Measurements from ENCODE around the gene WNT3A.
A peak's percentile ranks its signal among the peaks of the same experiment; 100 is the strongest.
"Not testable (repeated sequence)": the region's sequence is repeated elsewhere in the genome, so short reads cannot be mapped to it uniquely, and the experiment has no call there.

The WNT3A gene

DNA sequence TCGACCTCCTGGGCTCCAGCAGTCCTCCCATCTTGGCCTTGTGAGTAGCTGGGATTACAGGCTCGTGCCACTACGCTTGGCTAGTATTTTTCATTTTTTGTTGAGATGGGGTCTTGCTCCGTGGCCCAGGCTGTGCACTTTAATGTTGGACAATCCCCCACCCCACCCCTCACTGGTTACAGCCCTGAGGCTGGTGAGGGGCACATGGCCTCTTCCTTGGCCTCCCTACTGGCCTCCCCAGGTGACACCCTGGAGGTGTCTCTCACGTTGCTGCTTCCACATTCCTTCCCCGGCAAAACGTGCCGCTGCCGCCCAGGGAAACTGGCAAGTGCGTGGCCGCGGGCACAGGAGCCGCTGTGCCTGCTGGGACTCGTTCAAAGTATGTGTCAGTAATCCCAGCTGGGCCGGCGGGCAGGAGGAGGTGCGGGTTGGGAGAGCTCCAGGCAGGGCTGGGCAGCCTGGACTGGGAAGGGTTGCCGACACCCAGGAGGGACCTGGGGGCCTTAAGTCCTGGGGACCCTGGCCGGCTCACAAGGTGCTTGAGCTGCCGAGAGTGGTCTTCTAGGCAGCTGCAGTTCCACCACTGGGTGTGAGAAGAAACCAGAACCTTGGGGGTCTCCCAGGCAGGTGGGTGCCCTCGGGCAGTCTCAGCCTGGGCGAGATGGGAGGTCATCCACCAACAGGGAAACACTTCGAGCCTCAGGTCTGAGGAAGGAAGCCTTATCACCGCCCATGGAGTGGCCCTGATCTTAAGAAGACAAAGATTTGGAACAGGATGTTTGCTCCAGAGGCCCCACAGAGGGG, 6.5 kb downstream of the WNT3A start:
- DNase-seq: no peak

DNA sequence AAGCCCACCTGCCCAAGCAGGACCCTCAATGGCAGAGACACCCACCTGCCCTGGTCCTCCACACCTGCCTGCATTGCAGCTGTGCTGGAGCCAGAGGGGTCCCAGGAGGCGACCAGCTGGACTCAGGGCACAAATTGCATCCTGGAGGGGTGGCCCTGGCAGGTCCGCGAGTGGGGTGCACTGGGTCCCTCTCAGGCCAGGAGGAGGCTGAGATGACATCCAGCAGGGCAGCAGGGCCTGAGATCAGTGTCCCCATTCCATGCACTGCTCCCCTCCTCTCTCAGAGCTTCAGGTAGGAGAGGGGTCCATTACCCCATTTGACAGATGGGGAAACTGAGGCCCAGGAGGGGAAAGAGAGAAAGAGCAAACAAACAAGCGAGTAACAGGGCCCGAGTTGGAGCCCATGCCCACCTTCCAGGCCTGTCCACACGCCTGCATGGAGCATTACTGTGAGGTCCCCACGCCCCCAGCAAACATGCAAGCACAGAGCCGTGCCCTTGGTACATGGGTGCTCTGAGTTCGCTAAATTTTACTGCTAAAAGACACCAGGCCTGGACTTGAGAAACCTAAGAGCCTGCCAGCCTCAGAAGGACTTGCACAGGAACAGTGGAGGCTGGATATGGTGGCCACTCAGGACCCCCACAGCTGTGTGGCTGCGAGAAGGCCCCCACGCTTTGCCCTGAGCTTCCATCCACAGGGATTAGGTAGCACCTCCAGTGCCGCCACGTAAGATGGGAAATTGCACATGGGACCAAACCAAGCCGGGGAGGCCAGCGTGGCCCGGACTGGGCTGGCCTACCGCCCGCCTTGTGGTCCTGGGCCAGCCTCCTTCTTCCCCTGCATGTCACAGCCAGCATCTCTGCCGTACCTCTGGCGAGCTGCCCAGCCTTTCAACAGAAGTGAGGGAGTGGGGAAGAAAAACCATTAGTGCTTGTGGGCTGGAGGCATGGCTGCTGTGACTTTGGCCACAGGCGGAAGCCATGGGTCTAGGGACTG, 7.4 kb downstream of the WNT3A start:
- DNase-seq: peak; percentile 25

DNA sequence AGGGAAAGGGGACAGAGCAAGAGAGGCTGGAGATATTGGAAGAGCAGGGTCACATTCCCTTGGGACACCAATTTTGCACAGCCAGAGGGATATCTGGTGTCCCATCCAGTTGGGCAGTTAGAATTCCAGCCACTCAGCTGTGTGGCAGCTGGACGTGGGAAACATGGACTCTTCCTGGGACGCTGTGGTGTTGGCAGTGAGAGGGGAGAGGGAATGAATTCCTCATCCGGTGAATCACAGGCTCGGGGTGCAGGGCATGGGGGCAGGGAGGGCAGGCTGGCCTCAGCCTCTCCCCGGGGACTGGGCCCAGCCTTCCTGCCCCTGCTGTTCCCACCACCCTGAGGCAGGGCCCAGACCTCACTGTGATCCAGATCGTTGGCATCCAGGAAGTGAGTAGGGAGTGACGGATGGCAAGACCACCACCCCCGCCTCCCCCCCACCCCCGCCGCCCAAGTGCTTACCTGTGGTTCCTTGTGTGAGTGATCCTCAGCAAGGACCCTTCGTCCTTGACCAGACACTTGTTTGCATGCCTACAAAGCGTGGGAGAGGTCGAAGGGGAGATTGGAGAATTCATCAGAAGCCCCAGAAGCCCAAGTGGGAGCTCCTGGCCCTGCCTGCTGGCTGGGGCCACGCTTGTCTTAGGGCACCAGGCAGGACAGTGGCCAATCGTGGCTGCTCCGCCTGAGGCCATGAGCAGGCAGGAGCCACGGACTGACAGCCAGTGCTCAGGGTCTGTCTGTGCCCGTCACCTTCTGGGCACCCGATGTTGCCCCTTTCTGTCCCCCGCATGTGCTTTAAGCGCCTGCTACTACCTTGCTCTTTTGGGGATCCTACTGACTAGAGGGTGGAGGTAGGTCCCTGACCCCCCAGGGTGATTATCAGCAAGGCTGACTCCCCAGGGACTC, 8.7 kb downstream of the WNT3A start:
- DNase-seq: no peak

DNA sequence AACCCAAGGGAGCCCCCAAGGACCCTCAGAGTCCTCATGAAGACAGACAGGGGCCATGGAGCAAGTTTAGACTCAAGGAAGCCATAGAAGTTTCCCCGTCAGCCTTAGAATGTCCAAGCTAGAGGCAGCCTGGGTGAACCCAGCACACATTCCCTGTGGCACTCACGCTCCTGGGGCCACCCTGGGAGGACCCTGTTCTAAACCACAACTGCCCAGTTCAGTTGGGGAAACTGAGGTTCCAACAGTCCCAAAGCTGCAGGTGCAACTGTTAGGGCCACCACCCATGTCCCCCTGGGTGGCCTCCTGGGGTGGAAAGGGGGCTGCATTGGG, 9.3 kb downstream of the WNT3A start:
- DNase-seq: no peak

DNA sequence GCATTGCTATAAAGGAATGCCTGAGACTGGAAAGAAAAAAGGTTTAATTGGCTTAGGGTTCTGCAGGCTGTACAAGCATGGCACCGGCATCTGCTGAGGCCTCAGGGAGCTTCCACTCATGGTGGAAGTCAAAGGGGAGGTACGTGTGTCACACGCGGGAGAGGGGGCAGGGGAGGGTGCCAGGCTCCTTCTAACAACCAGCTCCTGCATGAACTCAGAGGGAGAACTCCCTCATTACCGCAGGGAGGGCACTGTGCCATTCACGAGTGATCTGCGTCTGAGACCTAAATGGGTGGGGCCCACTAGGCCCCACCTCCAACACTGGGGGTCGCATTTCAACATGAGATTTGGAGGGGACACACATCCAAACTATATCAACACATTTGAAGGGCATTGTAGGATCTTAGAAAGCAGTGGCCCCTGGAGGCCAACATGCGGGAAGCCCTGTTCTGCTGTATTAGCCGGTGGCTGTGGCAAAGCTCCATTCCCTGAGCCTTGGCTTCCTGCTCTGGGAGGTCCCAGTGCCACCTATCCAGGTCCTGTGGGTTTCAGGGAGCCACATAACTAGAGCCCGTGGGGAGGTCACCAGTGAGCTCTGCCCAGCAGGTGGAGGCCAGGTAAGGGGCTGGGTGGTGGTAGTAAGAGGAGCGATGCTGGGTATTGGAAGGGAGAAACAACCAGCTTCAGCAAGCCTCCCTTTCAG, 10.0 kb downstream of the WNT3A start:
- no peak for DNase-seq

DNA sequence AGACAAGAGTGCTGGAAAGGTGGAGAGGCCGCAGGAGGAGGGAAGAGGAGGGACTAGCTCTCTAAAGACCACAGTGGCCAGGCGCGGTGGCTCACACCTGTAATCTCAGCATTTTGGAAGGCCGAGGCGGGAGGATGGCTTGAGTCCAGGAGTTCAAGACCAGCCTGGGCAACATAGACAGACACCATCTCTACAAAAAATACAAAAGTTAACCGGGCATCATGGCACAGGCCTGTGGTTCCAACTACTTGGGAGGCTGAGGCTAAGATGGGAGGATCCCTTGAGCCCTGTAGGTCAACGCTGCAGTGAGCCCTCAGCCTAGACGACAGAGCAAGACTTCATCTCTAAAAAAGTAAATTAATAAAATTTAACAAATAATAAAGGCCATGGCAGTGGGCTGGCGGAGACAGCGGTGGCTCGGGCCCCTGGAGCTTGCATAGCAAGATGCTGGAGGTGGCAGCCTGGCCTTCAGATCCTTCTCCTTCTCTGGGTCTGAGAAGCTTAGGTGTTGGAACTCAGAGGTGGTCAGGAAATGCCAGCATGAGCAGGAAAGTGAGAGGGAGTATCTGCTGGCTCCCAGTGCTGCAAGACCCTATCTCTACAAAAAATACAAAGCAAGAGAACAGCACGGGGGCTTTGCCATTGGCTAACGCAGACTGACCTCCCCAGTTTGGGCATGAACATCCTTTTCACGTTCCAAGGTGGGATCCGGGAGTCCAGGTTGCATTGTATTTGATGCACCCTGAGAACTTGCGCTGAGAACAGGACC, 10.7 kb downstream of the WNT3A start:
- DNase-seq: no peak

DNA sequence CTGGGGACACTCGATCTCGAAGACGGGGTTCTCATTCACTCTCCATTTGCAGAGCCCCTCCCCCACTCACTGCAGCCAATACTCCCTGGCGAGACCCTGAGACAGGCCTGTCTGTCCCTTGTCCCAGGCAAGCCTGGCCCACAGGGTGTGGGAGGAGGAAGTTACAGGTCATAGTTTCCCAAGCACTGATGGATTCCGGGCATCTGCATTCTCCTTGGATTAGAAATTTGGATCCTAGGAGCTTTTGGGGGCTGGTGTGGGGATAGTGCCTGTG, 11.3 kb downstream of the WNT3A start:
- DNase-seq: no peak

DNA sequence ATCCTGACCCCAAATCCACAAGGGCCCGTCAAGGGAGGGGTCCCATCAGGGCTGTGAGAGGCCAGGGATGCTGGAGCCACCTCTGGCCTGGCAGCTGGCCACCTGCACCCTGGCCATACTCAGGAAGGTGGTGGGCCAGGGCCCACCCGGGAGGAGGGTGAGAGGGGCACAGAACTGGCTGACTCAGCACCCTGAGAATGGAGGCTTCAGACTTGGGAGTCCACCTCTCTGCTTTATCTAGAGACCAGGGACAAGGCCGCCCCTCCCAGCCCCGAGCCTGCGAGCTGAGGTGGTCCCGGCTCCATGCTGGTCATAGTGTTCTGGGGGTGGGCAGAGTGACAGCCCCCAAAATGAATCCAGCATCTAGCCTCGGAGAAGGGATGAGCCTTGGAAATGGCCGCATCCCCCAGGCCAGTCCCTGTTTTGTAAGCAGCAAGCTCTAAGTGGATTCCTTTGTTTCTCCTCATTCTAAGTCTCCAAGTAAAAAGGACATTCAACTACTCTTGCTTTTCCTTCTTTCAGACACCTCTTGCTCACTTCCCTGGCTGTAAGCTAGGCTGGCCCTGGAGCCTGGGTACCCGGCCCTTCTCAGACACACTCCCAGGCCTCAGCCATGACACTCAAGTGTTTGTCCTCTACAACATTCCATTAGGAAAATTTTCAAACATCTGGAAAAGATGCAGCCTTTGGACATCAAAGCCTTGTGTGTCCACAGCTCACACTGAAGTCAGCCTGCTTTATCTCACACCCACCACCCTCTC, 12.3 kb downstream of the WNT3A start:
- no peak for DNase-seq

DNA sequence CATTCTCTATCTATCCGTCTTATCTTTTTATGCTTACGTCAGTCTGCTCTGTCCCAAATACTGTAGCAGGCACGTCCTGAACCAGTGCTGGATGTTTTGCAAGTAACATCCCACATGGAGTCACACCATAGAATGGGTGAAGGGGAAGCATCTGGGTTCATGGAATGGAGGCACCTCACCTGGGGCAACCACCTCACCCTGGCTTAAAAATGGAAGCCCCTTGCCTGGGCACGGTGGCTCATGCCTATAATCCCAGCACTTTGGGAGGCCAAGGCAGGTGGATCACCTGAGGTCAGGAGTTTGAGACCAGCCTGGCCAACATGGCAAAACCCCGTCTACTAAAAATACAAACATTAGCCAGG, 12.9 kb downstream of the WNT3A start:
- DNase-seq: not testable (repeated sequence)

DNA sequence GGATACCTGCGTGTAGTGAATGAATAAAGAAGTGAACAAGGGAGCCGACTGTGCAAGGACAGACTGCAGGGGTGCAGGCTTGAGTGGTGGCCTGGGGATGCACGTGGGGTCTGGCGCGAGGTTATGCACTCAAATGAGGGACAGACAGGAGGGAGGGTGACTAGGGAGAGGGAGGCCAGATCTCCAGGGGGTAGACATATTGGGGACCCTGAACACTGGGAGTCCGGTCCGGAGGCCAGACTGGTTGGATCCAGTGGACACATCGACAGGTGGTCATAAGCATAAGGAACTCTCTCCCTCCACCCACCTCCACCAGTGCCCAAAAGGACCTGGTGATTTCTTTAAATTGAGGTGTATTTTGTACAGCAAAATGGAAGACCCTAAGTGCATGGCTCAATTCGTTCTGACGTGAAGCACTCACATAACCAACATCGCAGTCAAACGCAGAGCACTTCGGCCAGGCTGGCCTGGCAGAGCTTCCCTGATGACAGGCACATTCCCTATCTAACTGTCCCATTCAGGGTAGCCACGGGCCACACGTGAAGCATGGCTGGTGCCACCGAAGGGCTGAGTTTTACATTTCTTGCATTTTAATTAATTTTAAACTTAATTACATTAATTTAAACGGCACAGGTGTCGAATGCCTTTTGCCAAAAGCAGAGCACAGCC, 14.0 kb downstream of the WNT3A start:
- DNase-seq: no peak

DNA sequence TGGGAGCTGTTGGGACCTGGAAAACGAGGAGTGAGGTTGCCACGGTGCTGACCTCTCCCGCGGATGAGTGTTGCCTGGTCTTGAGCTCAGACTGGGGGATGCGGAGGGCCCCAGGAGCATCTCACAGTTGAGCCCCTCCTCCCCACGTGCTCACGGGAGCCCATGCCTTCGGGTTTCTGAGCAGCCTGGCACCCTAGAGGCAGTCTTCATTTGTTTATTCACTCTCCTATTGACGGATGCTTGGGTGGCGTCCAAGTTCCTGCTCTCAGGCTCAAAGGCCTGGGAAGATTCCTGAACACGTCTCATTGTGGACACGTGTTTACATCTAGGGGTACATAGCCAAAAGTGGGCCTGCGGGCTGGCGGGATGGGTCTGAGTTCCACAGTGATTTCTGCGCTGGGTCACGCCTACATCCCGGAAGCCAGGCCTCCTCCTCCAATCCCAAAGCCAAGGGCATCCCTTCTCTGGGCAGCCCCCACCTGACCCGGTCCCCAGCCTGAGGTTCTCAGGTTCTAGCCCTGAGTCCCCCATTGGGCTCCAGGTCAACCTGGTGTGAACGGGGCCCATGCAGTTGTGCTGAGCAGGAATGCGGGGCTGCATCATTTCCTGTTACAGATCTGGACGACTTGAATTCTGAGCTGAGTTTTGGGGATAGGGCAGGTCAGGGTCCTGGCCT, 14.7 kb downstream of the WNT3A start:
- DNase-seq: no peak

DNA sequence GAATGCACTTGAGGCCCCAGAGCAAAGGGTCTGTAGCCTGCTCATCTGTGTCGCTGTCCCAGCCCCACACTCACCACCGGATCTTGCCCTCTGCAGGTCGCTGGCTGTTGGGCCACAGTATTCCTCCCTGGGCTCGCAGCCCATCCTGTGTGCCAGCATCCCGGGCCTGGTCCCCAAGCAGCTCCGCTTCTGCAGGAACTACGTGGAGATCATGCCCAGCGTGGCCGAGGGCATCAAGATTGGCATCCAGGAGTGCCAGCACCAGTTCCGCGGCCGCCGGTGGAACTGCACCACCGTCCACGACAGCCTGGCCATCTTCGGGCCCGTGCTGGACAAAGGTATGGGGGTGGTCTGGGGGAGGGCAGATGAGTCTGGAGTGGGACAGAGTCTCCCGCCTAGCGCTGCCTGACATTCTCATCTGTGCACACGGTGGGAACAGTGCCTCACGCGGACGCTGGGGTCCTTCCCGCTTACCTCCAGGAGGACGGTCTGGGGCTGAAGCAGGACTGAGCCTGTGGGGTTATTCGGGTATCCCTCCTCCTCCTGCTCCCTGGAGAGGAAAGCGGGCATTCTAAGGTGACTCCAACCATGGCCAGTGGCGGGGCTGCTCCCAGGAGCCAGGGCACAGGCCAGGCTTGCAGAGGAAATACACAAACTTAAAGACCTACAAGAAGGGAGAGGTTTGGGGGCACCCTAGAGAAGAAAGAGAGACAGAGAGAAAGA, 15.9 kb downstream of the WNT3A start:
- DNase-seq: no peak

DNA sequence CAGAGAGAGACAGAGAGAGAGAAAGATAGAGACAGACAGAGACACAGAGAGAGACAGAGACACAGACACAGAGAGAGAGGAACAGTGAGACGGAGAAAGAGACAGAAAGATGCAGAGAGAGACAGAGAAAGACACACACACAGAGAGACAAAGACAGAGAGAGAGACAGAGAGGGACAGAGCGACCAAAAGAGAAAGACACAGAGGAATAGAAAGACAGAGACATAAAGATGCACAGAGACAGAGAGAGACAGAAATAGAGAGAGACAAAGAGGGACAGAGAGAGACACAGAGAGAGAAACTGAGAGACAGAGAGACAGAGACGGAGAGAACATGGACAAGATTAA, 16.5 kb downstream of the WNT3A start:
- no peak for DNase-seq

DNA sequence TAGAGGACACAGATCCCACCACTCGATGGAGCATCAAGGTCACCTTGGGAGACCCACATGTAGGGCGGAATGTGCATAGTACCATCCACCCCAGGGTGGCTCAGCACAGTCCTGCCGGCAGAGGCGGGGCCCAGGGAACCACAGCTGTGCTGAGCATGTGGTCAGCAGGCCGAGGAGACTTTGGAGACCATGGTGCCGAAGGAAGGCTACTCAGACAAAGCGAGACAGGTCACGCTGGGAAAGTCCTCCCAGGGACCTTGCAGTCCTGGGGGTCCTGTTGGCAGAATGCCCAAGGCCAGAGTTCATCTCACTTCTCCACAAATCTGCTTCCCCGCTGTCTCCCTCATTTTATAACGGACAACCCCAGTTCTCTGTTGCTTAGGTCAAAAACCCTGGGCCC, 22.5 kb downstream of the WNT3A start:
- no peak for DNase-seq

DNA sequence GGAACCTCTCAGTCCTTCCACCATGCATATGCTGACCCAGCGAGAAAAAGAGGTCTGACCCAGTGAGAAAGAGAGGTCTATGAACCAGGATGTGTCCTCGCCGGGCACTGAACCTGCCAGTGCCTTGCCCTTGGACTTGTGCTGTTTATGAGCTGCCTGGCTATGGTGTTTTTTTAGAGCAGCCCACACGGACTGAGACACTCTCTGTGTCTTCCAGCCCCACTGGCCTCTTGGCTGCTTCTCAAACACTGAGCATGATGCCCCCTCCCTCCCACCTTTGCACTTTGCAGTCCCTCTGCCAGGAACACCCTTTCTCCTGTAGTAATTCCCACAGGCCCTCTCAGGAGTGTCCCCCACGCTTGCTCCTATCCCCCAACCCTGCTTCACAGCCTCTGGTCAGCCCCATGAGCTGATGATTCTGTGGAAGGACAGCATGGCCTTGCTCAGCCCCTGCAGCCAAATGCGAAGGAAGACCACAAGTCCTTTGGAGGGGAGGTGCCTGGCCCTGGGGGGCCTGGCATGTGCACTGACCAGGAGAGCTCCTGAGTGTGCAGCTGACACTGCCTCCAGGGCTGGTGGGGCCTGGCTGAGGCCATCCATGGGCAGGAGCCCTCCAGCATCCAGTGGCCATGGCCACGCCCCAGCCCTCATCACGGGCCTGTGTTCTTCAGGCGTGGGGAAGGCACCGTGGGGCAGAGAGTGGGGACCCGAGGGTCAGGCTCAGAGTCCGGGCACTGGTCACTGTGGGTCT, 23.8 kb downstream of the WNT3A start:
- DNase-seq: no peak

DNA sequence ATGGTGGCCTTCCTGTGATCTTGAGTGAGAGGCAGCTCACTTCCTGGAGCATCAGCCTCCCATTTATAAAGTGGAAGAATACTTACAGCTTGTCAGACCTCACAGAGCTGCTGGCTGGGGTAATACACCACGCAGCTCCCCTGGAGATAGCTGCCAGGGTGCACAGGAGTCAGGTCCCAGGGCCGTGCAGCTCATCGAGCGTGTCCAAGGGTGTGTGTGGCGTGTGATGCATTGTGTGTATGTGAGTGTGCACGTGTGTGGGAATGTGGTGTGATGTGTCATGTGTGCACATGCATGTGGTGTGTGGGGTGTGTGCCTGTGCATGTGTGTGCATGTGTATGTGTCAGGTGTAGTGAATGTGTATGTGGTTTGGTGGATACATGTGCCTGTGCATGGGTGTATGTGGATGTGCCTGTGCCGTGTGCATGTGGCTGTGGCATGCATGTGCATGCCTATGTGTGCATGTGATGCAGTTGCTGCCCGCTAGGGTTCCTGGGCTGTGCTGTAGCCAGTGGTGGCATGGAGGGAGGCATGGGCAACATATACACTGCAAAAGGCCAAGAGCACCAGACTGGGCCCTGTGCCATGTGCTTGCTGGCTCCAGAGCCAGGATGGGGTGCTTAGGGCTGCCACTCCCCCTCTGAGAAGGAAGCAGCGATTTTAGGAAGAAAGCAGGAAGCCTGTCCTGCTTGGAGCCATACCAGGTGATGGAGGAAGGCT, 24.6 kb downstream of the WNT3A start:
- no peak for DNase-seq

DNA sequence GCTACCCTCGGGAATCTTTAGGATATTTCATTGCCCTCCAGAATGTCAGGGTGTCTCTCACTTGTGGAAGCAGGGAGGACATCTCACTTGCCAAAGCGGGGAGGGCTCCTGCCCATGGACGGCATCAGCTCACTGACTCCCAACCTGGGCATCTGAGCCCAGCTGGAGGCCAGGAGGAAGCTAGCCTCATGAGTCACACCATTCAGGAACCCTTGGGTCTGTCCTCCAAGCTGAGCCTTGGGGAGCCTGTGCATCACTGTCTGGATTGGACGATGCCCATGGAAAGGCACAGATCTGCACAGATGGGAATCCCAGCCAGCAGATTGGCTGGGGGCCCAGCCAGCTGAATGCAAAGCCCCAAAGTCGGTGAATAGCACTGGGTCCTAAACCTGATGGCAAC, 25.2 kb downstream of the WNT3A start:
- no peak for DNase-seq

DNA sequence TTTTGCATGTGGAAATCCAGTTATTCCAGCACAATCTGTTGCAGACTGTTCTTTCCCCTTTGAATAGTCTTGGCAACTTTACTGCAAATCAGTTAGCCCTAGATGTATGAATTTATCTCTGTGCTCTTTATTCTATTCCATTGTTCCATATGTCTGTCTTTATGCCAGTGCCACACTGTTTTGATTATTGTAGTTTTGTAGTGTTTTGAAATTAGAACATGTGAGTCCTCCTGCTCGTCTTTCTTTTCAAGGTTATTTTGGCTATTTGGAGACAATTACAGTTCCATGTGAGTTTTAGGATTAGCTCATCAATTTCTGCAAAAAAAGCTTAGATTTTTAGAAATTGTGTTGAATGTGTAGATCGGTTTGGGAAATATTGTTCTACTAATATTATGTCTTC, 26.6 kb downstream of the WNT3A start:
- DNase-seq: no peak

All from OCI-M1 (cell line).